HG02763 (cell line): ENCODE measurements around the gene LMBR1.
"Not testable (repeated sequence)": the region's sequence is repeated elsewhere in the genome, so short reads cannot be mapped to it uniquely, and the experiment has no call there.

ENCODE experiments used
- ATAC-seq: cut with Tn5 transposase; IDR thresholded peaks from one replicate; pipeline ENCODE4 v1.9.1; 2021; ENCODE audit warnings: mild to moderate bottlenecking, moderate library complexity; ENCODE audit not compliant: unreplicated experiment

Gene LMBR1

GRCh38 chr7:156892821-156893706 is at the start of gene LMBR1:
TSS of gene LMBR1 (minus strand) at chr7:156893183. CDS start at chr7:156892993, 190 bp downstream.
- peak; percentile 70 for ATAC-seq

- ATAC-seq = no peak
Observed at GRCh38 chr7:156942708-156943090, 49.7 kb upstream of the LMBR1 start.

DNA sequence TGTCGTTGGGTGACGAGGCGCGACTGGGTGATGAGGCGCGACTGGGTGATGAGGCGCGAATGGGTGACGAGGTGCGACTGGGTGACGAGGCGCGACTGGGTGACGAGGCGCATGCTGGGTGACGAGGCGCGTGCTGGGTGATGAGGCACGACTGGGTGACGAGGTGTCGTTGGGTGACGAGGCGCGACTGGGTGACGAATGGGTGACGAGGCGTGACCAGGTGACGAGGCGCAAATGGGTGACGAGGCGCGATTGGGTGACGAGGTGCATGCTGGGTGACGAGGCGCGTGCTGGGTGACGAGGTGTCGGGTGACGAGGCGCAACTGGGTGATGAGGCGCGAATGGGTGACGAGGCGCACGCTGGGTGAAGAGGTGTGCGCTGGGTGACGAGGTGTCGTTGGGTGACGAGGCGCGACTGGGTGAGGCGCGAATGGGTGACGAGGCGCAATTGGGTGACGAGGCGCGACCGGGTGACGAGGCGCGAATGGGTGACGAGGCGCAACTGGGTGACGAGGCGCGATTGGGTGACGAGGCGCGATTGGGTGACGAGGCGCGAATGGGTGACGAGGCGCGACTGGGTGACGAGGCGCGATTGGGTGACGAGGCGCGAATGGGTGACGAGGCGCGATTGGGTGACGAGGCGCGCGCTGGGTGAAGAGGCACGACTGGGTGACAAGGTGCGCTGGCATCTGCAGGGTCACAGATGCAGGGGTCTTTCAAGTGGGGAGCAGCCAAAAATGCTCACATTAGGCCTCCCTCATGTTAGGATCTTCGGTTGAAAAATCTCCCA is 48.6 kb upstream of the LMBR1 start:
- ATAC-seq = no peak

DNA sequence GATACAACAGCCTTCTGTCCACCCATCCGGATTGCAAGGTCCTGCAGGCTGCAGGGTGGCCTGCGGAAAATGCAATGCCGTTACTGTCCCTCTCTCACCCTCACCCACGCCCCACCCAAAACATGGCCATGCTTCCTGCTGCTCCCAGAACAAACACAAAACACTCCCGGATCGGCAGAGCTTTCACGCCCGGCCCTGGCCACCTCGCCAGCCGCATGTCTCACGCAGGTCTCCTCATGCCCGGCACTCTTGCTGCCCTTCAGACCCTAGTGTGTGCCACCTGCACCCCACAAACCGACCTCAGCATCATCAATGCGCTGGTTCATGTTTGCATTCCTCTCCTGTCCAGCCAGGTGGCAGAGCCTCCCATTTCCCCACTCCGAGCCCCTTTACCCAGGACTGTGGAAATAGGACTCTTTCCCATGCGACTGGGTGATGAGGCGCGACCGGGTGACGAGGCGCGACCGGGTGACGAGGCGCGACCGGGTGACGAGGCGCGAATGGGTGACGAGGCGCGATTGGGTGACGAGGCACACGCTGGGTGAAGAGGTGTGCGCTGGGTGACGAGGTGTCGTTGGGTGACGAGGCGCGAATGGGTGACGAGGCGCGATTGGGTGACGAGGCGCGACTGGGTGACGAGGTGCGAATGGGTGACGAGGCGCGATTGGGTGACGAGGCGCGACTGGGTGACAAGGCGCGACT is 47.6 kb upstream of the LMBR1 start:
- no peak for ATAC-seq

DNA sequence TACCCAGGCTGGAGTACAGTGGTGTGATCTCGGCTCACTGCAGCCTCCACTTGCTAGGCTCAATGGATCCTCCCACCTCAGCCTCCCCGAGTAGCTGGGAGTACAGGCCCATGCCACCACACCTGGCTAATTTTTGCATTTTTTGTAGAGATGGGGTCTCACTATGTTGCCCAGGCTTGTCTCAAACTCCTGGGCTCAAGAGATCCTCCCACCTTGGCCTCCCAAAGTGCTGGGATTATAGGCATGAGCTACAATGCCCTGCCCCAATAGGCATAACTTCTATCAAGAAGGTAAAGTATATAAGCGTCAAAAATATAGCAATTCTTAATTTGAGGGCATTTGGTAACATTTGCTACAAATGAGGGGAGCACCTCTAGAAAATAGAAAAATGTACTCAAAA is 43.8 kb upstream of the LMBR1 start:
- not testable (repeated sequence) for ATAC-seq

DNA sequence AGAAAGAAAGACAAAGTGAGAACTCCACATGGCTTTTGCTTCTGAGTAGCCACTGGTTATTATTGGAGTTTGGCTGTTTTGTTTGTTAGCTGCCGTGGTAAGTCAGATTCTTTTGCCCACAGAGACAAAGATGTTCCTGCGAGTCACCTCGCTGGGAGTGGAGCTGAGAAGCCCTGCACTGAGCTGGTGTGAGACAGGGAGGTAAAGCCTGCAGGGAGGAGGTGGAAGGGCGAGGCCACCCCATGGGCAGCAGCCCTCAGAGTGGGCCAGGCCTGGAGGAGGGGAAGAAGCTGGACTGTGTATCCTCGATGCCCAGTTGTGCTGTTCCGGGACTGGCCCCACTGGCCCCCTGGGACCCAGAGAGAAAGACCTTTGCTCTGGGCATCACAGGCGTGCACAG is 42.3 kb upstream of the LMBR1 start:
- no peak for ATAC-seq

DNA sequence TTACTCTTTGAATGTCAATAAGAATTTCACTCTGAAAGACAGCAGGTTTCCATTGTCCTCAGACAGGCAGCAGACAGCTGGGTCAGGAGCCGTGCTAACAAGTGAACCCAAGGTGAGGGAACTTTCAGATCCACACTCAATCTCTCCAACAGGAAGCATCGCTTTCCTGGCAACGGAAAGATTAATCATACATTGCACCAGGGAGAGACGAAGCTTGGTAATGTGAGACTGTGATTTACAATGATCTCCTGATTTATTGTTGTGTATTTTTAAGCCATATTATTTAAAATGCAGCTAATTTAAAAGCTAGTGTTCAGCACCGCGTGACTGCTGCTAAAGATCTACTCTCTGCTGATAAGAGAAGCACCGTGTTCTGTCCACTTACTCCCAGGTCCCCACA is 39.0 kb upstream of the LMBR1 start:
- no peak for ATAC-seq

GRCh38 chr7:156929789-156930539 is 37.0 kb upstream of the LMBR1 start:
- no peak for ATAC-seq

DNA sequence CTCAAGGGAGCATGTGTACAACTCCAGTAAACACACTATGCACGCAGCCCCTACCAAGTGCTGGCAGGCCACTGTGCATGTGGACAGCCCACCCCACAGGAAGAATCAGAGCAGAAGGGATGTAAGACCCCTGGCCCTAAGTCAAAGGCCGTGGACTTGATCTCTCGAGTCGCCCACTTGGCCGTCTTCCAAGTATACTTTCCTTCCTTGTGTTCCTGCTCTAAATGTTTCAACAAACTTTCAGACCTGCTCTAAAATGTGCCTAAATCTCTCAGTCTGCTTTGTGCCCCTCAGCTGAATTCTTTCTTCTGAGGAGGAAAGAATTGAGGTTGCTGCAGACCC is 35.4 kb upstream of the LMBR1 start:
- ATAC-seq = no peak

DNA sequence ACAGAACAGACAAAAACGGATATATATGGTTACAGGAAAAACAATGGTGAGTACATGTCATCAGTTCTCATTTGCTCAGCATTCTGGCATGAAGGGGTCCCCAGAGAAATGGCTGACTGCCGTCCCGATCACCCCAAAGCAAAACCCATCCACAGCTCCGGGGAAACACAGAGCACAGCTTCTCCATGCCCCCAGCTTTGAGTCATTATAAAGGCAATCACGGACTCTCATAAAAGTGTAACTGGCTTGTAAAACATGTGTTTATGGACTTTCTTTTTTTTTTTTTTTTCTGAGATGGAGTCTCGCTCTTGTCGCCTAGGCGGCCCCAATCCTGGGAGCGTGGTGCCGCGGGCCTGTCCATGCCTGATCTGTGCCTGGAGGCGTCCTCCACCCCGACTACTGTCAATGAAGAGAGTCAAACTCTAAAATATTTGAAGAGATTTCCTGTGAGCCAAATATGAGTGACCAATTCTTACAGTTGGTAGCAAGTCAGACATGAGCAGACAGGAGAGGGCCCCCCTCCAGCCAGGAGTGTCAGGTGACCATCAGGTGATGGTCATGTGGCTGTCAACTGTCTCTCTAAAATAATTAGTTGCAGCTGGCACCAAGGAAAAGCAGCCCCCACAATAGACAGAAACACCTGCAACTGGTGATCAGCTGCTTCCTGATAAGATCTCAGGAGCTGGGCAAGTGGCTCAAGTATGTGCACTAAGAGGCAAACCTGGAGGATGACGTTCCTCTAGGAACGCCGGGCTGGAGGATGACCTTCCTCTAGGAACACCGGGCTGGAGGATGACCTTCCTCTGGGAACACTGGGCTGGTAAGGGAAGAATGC is 34.8 kb upstream of the LMBR1 start:
- ATAC-seq = no peak

DNA sequence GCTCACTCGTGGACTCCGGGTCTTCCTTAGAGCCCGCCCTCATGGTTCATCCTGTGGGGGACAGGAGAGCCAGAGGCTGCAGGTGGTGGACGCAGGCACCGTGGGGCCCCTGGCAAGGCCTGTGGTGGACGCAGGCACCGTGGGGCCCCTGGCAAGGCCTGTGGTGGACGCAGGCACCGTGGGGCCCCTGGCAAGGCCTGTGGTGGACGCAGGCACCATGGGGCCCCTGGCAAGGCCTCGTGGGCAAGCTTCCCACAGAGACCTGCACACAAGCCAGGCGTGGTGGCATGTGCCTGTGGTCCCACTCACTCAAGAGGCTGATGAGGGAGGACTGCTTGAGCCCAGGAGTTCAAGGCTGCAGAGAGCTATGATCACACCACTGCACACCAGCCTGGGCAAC is 32.8 kb upstream of the LMBR1 start:
- not testable (repeated sequence) for ATAC-seq

GRCh38 chr7:156922304-156922703 is 29.3 kb upstream of the LMBR1 start:
- ATAC-seq = not testable (repeated sequence)

- ATAC-seq = not testable (repeated sequence)
Observed at GRCh38 chr7:156920487-156921373, 27.7 kb upstream of the LMBR1 start.

GRCh38 chr7:156920076-156920475 is 27.1 kb upstream of the LMBR1 start:
- no peak for ATAC-seq

DNA sequence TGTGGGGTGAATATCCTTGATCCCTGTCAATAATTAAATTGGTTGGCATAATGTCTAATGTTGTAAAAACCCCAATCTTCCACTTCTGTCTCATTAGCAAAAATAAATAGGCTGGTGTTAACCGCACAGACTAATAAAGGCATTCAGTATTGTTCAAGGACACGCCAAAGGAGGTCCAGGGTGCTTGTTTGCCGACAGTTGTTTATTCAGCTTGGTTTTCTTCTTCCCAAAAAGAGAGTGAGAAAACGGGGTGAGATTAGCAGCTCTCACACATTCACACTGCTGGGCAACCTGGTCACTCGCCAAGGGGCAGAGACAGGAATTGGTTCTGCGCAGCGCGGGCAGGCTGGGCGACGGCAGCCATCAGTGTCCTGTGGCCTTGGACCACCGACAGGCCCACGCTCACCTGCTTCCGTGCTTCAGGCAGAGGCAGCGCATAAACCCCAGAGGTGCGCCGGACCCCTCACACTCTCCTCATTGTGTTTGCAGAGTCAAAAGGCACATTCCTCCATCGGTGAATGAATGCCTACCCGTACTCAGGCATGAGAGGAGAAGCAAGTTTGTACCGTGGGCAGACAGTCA is 26.2 kb upstream of the LMBR1 start:
- no peak for ATAC-seq

GRCh38 chr7:156918635-156919034 is 25.7 kb upstream of the LMBR1 start:
- no peak for ATAC-seq

DNA sequence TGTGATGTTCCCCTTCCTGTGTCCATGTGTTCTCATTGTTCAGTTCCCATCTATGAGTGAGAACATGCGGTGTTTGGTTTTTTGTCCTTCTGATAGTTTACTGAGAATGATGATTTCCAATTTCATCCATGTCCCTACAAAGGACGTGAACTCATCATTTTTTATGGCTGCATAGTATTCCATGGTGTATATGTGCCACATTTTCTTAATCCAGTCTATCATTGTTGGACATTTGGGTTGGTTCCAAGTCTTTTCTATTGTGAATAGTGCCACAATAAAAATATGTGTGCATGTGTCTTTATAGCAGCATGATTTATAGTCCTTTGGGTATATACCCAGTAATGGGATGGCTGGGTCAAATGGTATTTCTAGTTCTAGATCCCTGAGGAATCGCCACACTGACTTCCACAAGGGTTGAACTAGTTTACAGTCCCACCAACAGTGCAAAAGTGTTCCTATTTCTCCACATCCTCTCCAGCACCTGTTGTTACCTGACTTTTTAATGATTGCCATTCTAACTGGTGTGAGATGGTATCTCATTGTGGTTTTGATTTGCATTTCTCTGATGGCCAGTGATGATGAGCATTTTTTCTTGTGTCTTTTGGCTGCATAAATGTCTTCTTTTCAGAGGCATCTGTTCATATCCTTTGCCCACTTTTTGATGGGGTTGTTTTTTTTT is 16.7 kb upstream of the LMBR1 start:
- not testable (repeated sequence) for ATAC-seq

GRCh38 chr7:156907656-156908055 is 14.7 kb upstream of the LMBR1 start:
- no peak for ATAC-seq
